Stimulated activated CD4-positive, alpha-beta T cell treated with anti-CD3 and anti-CD28 coated beads, Interleukin-1b, Interleukin-23, amount 100 ng/mL, for 4 hours (primary cell): ENCODE results near the gene C1QTNF6.

ENCODE experiments used
- DNase-seq, 2 donors: peaks; one replicate each; pipeline ENCODE4 v3.0.0-alpha.2; 2020; ENCODE audit warnings: low read depth in 2 of 2

Gene C1QTNF6

DNA sequence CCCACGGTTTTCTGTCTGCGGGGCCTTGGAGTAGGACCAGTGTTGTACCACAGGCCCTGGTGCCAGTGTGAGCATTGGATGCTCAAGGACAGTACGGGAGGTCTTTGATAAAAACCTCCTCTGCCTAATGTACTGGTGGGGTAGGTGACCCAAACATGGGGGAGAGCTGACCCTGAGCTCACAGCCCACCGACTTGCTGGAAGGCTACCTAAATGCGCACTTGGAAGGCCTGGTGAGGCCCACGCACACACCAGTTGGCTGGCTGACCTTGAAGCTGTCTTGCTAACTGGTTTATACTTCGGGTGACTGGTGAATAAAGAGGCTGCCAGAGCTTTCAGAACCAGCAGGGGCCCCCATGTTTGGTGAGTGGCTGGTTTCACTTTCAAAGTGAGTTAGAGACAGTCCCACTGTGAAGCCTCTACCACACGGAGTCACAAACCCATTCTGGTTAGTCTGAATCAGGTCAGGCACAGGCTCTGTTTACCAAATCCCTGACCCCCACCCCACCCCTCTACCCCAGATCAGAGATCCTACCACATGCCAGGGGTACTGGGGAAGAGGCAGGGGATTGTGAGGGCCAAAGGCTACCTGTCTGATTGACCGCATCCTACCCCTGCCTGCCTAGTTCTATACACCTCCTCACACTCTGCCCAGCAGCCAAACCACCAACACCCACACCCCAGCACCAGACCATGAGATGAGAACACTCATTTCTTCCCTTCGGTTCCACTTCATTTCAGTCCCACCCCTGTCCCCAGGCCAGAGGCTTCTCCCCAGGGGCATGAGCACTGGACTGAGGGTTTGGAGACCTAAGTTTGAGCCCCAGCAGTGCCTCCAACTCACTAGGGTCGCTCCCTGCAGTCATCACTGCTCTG, 25.6 kb downstream of the C1QTNF6 start:
- DNase-seq = peak; percentile 48 to 53

DNA sequence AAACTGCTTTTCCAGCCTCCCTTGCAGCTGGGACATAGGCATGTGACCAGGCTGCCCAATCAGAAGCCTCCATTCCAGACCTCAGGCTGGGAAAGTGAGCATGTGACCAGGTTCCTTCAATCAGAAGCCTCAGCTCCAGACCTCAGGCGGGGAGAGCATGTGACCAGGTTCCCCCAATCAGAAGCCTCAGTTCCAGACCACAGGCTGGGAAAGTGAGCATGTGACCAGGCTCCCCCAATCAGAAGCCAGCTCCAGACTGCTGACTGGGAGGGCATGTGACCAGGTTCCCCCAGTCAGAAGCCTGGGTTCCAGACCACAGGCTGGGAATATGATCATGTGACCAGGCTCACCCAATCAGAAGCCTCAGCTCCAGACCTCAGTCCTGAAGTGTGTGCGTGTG, 26.6 kb downstream of the C1QTNF6 start:
- no peak for DNase-seq

DNA sequence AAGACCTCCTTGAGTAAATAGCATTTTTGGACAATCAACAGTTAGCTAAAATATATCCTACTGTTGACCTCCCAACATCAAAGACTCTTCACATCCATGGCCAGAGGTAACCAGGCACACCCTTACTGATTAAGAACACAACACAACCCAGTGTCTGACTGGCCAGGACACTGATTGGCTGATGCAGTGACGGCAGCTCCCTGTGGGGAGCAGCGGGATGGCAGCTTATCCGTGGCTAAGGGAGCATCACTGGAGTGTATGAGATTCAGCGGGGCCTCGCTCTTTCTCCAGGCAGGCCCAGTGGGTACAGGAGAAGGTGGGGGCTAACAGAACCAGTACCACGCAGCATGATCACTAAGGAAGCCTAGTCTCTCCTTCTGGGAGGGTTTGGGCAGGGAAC, 28.0 kb downstream of the C1QTNF6 start:
- no peak for DNase-seq

DNA sequence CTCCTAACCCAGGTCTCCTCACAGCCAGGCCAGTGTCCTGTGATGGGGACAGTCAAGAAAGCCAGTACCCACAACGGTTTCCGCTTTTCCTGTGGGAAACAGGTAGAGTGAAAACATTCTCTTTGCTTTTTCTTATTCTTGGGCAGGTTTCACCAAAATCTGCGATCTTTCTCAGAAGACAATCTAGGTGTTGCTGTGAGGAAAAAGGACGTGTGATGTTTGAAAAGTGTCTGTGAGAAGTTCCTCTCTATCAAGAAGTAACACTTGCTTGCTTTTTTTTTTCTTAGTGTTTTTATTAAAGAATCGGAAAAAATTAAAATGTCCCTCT, 29.1 kb downstream of the C1QTNF6 start:
- DNase-seq = no peak

DNA sequence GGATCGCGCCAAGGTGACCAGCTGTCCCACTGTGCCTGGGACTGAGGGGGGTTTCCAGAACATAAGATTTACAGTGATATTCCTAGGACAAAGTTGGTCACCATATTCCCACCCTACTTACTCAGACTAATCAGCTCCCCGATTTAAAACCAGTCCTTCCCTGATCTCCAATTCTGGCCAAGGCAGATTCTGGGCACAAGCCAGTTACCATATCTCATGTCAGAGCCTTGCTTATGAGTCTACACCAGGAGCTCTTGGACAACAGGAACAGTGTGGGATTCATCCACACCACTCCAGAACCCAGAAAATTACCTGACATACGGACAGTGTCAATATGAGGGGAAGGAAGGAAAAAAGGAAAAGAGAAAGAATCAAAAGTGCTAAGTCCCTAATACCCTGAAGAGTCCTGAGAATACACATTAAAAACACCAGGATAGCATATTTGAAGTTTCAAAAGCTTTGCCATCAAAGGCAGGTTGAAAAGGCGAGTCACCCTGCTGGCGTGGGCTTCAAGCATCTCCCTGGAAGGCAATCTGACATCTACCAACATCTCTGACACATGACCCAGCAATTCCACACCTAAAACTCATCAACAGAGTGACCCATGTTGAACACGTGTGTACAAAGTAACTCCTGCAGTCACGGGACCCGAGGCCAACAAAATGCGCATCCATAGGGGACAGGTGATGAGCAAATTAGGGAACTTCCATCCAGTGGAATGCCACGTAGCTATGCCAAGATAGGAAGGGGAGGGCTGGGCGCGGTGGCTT, 30.3 kb downstream of the C1QTNF6 start:
- DNase-seq = no peak

DNA sequence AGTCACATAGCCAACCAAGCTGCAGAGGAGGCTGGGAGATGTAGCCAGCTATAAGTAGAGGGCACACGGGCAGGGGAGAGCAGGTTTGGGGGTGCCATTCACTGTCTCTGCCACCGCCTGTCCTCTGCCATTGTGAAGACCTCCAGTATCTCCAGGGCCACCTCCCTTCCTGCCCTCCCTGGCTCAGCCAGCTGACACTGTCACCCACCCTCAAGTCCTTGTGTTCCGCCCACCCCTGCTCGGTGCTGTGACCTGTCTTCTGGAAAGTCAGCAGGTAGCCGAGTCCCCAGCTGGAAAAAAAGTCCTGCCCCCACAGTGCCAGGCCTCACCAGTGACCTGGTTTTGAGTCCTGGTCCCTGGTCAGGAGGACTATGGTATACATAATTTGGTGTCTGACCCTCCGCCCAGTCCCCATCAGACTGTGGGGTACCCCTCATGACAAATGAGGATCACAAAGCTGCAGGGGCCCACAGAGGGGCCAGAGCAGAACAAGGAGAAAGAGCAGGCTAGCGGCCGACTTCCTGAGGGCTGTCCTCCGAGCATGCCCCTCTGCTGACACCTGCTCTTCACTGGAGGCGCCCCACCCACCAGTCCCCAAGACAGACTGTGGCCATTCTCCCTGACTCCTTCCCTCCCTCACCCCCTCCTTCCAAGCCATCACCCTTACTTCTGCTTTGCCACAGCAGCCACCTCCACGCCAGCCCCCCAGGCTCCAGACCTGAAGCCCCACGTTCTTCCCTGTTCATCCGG, 31.2 kb downstream of the C1QTNF6 start:
- no peak for DNase-seq

DNA sequence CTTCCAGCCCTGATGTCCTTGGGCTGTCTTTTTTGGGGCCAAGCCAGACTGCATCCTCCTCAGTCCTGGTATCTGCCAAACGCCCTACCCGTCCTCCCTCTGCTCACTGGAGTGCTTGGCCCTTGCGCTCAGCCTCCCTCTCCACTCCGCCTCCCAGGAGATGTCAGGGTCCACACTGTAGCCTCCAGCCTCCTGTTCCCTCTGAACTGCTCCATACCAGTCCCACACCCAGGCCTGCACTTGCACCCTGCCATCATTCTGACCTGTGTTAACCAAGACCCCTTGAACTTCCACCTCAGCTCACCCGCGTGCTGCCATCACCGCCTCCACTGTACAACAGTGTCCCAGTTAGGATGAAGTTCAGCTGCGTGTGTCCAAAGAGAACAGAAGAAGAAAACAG, 32.1 kb downstream of the C1QTNF6 start:
- no peak for DNase-seq

DNA sequence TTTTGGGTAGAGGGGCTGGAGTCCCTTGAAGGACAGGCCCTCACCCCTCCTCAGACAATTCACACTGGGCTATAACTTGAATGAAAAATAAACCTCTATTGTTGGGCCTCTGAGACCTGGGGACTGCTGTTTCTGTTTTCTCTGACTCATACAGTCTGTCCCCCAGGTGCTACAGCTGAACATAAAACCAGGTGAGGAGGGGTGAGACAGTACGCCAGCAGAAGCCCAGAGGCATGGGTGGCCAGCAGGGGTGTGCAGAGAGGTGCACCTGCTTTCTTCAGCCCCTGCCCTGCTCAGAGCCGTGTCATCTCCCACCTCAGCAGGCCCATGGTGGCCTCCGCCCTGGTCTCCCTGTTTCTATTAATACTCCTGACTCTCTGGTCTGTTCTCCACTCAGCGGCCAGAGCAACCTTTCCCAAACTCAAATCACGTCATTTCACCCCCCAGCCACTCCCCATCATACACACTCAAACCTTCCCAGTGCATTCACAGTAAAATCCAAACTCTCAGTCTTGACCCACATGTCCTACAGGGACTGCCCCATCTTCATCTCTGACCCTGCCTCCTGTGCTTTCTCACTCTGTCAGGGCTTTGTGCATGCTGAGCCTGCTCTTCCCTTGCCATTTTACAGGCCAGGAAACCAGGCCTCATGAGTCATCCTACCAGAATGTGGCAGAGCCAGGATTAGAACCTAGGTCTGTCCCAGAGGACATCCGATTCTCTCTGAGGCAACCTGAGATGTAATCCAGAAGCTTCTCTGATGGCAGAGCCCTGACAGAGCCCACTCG, 32.9 kb downstream of the C1QTNF6 start:
- no peak for DNase-seq

DNA sequence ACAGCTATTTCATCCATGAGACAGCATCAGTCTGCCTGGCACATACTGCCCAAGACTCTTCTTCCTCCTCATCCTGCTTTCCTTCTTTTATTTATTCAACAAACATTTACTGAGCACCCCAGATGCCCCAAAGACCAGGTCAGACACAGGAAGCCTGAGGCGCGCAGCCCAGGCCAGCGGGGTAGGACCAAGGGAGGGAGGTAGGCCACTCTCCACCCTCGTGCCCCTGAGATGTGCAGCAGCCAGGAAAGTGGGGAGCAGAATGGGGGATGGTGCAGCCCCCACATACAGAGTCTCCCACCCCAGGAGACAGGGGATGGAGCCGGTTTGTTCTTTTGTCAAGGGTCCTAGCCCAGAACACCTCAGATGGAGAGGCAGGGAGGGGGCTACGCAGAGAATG, 34.1 kb downstream of the C1QTNF6 start:
- DNase-seq = no peak

DNA sequence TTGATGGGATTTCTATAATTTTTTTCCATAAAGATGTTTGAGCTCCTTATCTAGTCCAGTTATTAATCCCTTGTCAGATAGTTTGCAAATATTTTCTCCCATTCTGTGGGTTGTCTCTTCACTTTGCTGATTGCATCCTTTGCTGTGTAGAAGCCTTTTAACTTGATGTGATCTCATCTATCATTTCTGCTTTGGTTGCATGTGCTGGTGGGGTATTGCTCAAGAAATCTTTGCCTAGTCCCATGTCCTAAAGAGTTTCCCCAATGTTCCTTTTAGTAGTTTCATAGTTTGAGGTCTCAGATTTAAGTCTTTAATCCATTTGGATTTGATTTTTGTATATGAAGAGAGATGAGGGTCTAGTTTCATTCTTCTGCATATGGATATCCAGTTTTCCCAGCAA, 36.6 kb downstream of the C1QTNF6 start:
- no peak for DNase-seq

DNA sequence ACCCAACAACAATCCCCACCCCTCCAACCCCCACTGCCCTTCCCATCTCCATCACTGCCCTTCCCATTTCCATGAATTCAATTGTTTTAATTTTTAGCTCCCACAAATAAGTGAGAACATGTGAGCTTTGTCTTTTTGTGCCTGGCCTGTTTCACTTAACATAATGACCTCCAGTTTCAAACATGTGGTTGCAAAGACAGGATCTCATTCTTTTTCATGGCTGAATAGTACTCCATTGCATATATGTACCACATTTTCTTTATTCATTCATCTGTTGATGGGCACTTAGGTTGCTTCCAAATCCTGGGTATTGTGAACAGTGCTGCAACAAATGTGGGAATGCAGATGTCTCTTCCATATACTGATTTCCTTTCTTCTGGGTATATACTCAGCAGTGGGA, 37.3 kb downstream of the C1QTNF6 start:
- no peak for DNase-seq

DNA sequence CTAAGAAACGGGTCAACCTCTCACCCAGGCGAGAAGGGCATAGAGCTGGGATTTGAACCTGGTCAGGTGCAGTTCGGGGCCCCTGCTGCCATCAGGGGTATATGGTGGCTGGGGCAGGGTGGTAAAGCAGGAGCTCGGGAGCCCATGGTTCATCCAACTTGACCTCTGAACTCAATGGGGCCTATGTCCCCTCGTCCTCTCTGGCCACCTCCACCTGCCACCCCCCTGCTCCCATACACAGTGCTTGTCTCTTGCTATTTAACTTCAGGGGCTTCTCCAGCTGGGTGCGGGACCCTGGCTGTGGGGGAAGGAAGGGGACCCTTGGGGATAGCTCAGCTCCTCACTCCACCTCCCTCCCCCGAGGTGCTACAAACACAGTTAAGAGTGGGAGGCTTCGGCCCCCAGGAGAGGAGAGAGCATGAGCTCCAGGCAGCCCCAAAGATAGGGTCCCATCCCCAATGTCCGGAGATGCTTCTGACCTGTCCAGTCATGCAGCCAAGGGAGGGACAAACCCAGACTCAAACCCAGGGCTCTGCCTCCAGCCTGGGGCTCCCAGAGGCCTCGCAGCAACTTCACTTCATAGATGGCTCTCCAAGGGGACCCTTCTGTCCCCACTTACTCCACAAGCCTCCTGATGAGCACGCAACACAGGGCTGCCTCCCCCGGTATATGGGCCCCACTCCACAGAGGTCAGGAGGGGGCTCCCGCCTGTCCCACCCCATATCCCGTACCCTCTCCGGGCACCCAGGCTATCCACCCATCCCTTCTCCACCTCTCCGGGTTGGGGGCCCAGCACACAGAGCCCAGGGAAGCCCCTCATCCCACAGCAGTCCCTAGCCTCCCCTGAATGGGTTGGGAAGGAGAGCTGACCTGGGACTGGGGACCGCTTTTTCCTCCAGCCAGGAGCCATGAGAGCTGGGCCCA, 39.0 kb downstream of the C1QTNF6 start:
- DNase-seq = no peak

DNA sequence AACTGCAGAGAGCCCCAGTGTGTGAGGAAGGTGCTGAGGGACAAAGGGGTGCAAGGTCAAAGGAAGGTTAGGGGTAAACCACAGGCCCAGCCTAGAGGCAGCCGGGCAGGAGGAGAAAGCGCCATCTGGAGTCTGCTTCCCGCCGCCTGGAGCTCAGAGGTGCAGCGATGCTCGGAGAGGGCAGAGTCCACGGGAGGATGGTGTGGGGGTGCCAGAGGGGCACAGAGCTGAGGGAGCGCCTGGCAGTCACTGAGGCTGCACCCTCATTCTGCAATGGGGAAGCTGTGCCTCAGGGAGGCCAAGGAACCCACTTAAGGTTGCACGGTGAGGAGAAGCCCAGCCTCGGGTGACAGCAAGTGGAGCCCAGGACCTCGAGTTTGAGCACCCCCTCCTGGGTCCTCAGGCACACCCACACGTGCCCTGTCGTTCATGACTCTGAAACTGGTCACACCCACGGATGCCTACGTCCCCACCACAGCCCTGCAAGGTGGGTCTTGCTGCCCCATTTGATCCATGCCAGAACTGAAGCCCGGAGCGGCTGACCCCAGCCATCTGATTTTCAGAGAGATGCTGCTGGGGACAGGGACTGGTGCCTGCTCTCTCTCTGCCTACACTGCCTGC, 39.9 kb downstream of the C1QTNF6 start:
- DNase-seq = peak in 1 of 2 donors; percentile 33

DNA sequence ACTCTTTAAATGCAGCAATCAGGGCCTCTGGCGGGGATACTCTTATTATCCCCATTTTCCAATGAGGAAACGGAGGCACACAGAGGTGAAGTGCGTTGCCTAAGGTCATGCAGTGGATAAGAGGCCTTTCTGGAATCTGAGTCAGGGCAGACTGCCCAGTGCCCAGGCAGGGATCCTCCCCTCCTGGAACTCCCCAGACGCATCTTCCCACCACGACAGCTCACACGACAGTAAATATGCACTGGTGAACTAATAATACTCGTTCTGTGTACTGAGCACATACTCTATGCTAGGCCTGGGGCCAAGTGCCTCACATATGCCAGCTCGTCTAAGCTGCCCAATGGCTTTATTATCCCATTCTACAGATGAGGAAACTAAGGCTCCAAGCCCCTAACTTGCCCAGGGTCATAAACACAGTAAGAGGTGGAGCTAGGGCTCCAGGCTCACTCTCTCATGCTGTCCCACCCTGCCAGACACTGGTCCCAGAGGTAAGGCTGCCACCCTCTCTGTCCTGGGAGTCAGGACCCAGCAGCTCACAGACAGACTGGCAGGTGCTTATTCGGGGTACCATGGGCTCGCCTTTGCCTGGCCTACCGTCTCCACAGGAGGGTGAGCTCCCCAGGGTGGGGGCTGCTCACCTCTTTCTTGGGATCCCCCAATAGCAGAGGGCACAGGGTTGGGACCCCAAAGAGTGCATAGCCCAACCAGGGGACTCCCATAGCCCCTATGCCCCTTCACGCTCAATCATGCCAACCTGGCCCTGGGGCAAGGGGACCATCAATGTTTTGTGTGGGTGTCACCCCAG, 40.7 kb downstream of the C1QTNF6 start:
- DNase-seq = no peak

DNA sequence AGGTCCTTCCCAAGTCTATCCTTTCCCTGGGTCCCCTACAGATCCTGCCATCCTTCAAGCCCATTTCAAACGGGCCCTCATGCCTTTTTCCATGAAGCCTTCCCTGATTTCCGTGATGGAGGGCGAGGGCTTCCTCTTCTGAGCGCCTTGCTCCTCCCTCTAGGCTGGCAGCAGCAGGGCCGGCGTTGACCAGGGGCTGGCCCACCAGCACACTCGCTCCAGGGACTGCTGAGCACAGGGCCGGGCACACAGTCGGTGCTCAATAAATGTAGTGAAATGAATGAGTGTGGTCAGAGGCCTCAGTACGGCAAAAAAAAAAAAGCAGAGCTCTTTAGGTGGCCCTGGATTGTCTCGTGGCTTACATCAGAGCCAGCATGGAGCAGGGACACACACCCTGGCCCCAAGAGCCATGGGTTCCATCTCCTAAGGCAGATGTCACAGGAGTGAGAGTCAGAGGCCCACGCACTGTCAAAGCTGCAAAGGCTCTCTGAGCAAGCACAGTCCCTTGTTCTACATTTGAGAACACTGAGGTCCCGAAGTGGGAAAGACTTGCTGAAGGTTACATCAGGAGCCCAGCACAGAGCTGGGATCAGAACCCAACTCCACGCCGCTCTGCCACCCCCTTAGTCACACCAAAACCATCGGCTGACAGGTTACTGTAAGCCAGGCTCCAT, 41.4 kb downstream of the C1QTNF6 start:
- no peak for DNase-seq

DNA sequence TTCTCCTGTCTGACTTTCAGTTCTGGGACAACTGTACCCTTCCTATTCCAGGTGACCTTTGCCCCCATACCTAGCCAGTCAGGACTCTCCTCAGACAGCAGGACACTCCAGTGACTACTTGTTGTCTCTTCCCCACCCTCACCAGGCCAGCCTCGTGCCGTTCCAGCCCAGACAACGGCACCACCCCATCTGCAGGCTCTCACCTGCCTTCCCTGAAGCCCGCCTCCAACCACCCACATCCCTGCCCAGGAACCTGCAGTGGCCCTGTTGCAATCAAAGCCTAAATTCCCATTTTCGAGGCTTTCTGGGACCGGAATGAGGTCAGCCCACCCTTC, 42.0 kb downstream of the C1QTNF6 start:
- DNase-seq = no peak

DNA sequence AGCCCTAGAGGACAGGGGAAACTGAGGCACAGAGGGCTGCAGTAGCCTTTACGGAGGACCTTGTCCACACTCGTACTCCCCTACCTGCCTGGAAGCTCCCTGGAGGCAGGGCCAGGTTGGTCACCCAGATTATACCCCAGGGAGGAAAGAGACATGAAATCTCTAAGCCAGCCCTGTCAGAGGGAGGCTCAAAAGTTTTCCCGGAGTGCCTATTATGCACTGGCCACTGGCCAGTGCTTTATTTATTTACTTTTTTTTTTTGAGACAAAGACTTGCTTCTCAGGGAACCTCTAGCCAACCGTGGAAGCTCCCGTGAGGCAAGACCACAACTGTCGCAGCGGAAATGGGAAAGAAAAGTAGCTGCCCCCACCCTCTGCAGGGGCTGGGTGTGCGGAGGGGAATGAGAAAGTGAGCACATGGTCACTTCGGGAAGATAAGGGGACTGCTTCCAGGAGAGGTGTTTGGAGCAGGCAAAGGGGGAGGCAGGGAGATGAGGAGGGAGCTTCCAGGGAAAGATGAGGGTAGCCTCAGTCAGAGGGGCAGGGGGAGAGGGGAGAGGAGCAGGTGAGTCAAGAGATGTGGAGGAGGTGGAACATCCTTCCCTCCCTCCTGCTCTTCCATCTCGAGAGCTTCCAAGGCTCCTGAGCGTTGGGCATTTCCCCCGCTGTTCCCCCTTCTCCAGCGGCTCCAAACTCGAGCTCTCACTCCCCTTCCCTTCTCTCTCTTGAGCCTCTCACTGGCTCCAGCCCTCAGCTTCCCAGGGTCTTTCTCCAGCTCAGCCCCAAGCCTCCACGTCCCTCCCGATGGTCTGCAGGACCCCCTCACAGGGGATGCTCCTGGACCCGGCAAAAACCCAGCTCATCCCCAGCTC, 42.6 kb downstream of the C1QTNF6 start:
- no peak for DNase-seq

DNA sequence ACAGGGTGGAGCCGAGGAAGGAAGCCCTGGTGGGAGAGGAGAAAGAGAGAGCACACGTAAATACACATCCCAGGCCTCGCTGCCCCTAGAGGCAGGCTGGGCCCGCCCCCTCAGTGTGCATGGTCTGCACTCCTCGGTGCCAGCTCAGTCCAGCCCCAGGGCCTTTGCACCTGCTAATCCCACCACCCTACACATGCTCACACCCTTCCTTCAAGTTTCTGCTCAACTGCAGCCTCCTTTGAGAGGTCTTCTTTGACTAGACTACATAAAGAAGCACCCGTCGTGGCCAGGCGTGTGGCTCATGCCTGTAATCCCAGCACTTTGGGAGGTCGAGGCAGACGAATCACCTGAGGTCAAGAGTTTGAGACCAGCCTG, 43.9 kb downstream of the C1QTNF6 start:
- DNase-seq = no peak
